Measurements from ENCODE around the gene SDK1. TPM values are rescaled to one million over a fixed set of nuclear protein-coding genes. Genes with fewer than 3 reads are reported as not detected.

Gene SDK1
- total and polyA plus RNA-seq, 2 donors (not counting 3 experiments of a cell fraction or from before 2014, with no cell fraction given) = 1.6 to 3.9 TPM

DNA sequence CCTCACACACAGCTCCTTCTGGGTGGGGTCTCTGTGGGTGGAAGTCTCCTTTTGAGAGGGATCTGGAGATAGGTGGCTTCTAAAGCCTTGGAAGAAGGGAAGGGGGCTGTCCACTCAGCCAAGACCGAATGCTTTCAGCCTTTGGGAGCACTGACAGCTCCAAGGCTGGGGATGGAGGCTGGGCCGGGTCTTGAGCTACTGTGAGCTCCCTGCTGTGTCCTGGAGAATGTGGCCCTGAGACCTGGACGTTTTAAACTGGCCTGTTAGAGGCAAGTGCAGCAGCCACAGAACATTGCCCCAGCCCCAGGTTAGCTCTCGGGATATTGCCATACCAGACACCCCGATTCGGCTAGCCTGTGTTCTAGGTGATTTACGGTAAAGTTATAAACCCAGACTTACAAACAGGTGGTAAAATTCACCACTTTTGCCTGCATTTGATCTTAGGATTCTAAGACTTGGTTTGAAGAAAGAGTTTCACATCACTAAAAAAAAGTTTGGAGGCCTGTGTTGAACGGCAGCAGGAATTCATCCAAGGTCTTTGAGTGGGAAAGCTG is 832.5 kb downstream of the SDK1 start:
- dilution Hi-C loops (cut with MboI; ENCODE audit: extremely low pct_ligation_motif_present, low sequenced_read_pairs) = no loop called here
- no peaks in the 10 kb centered on the region for H3K4me1 ChIP-seq (ENCODE audit: control insufficient read depth, extremely low read depth, insufficient read depth, low read length)
- H3K27ac ChIP-seq (ENCODE audit: insufficient read depth, low read depth, low read length) = no peak overlapping the region
- no peaks in the 10 kb centered on the region for H4K20me1 ChIP-seq (replicated peaks; ENCODE audit: control insufficient read depth, extremely low read depth, insufficient read depth, low read length)
- no peak overlapping the region for H3K4me3 ChIP-seq (replicated peaks in 1 of 3; ENCODE audit: insufficient read depth in 1 of 3, low read depth in 1 of 3, low read length in 3 of 3)
- no peaks in the 10 kb centered on the region for H3K36me3 ChIP-seq (ENCODE audit: control insufficient read depth in 2 of 2, extremely low read depth in 1 of 2, insufficient read depth in 2 of 2, low read length in 2 of 2)
- no peaks in the 10 kb centered on the region for H3K9me3 ChIP-seq (replicated peaks; ENCODE audit: control insufficient read depth, insufficient read depth, low read length)
- no peaks in the 10 kb centered on the region for H3K27me3 ChIP-seq (ENCODE audit: control insufficient read depth in 2 of 2, insufficient read depth in 2 of 2, low read length in 2 of 2)
- H3K4me2 ChIP-seq (ENCODE audit: insufficient read depth, low read length) = no peak overlapping the region
- ChIA-PET CTCF (no interaction called here), POLR2A (no interaction called here)
- H3K9ac ChIP-seq (replicated peaks; ENCODE audit: extremely low read depth, insufficient read depth, low read length) = no peak overlapping the region
- no peak for FAIRE-seq
- intact Hi-C loops (cut with micrococcal nuclease) = no loop called here
- no peak for TF ChIP-seq JUN (IDR thresholded peaks at IDR 0.05; ENCODE audit: borderline replicate concordance, insufficient read depth, insufficient read length, low read depth)
- TF ChIP-seq MYC (IDR thresholded peaks at IDR 0.05; ENCODE audit: low read depth, low read length) = no peak
- TF ChIP-seq FOS (IDR thresholded peaks at IDR 0.05; ENCODE audit: borderline replicate concordance, insufficient read depth, low read length) = no peak
- TF ChIP-seq, protein P1, sequence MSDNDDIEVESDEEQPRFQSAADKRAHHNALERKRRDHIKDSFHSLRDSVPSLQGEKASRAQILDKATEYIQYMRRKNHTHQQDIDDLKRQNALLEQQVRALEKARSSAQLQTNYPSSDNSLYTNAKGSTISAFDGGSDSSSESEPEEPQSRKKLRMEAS (IDR thresholded peaks at IDR 0.05; ENCODE audit: insufficient read depth, insufficient read length) = no peak
- TF ChIP-seq POLR2AphosphoS5 (IDR thresholded peaks at IDR 0.05; ENCODE audit: insufficient read depth, low read depth, low read length) = no peak
- TF ChIP-seq GATA2 (IDR thresholded peaks at IDR 0.05; ENCODE audit: insufficient read depth, insufficient read length, low read depth, low read length) = no peak
- no peak for TF ChIP-seq EZH2 (IDR thresholded peaks at IDR 0.05; ENCODE audit: borderline replicate concordance, low read depth, low read length, severe bottlenecking)
- no peak for TF ChIP-seq POLR2A (IDR thresholded peaks at IDR 0.05; ENCODE audit: low read depth, low read length)
- TF ChIP-seq, protein P2, sequence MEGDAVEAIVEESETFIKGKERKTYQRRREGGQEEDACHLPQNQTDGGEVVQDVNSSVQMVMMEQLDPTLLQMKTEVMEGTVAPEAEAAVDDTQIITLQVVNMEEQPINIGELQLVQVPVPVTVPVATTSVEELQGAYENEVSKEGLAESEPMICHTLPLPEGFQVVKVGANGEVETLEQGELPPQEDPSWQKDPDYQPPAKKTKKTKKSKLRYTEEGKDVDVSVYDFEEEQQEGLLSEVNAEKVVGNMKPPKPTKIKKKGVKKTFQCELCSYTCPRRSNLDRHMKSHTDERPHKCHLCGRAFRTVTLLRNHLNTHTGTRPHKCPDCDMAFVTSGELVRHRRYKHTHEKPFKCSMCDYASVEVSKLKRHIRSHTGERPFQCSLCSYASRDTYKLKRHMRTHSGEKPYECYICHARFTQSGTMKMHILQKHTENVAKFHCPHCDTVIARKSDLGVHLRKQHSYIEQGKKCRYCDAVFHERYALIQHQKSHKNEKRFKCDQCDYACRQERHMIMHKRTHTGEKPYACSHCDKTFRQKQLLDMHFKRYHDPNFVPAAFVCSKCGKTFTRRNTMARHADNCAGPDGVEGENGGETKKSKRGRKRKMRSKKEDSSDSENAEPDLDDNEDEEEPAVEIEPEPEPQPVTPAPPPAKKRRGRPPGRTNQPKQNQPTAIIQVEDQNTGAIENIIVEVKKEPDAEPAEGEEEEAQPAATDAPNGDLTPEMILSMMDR (IDR thresholded peaks at IDR 0.05; ENCODE audit: extremely low read depth in 1 of 2, insufficient read depth in 1 of 2, low read depth in 1 of 2, low read length in 2 of 2) = no peak
- no peak overlapping the region for H2AFZ ChIP-seq (ENCODE audit: low read depth, low read length)
- H3K79me2 ChIP-seq (ENCODE audit: control insufficient read depth, insufficient read depth, low read length) = no peaks in the 10 kb centered on the region
- DNase-seq (ENCODE audit: low read depth, low spot score) = no peak
- no TSS peak for BruUV-seq (replicated peaks)
- H3K9me1 ChIP-seq (replicated peaks; ENCODE audit: control insufficient read depth, extremely low read depth, insufficient read depth, low read length) = no peaks in the 10 kb centered on the region

Data from endothelial cell of umbilical vein (primary cell).